Panc1 (cell line): Measurements from ENCODE around the gene SEMA6A. TPM values are rescaled to one million over a fixed set of nuclear protein-coding genes. Genes with fewer than 3 reads are reported as not detected.

Experiments
- ATAC-seq: fragments of 200-7000 bp; cut with Tn5 transposase; 2 replicates; pipeline ENCODE4 v1.9.1; 2020; ENCODE audit warnings: mild to moderate bottlenecking, moderate library complexity
- BruUV-seq: library from RNA; stranded (reverse); fragments of 400-500 nt; replicated peaks from 2 replicates; lab custom pipeline; 2021; lab: Mats Ljungman, UMichigan
- CTCF ChIA-PET: fragments of 300-600 bp; sonication (Branson Sonifier 250); formaldehyde crosslinking; loops from one replicate; lab custom pipeline; 2022; ENCODE audit warnings: antibody characterized with exemption; lab: Charles Lee
- POLR2A ChIA-PET: fragments of 300-600 bp; sonication (Branson Sonifier 250); formaldehyde crosslinking; loops from one replicate; lab custom pipeline; 2022; ENCODE audit warnings: antibody characterized with exemption; lab: Charles Lee
- DNase-seq: peaks from one replicate; pipeline ENCODE4 v3.0.0-alpha.2; 2010; ENCODE audit warnings: low read depth, low spot score
- H3K27ac ChIP-seq: 2 replicates; pipeline ENCODE4 v1.5.1; 2011; ENCODE audit warnings: mild to moderate bottlenecking, low read length, inconsistent platforms
- H3K27me3 ChIP-seq: fragments of 200-500 bp; sonication (Bioruptor generic); 2 replicates; pipeline ENCODE4 v1.6.0; 2014; ENCODE audit warnings: low read length, inconsistent platforms; ENCODE audit not compliant: control insufficient read depth, insufficient read depth
- H3K36me3 ChIP-seq: fragments of 200-500 bp; sonication (Bioruptor generic); 2 replicates; pipeline ENCODE4 v1.5.1; 2014; ENCODE audit warnings: inconsistent platforms, mild to moderate bottlenecking, low read length, moderate library complexity; ENCODE audit not compliant: control insufficient read depth, insufficient read depth
- H3K4me1 ChIP-seq: 2 replicates; pipeline ENCODE4 v1.5.1; 2011; ENCODE audit warnings: inconsistent platforms, mild to moderate bottlenecking, low read length, moderate library complexity; ENCODE audit not compliant: control insufficient read depth, insufficient read depth
- H3K4me3 ChIP-seq, 2 experiments: 2 replicates each; pipeline ENCODE4 v1.5.1; 2011 to 2012; ENCODE audit warnings: low read depth in 2 of 2, low read length in 2 of 2, mild to moderate bottlenecking in 2 of 2, inconsistent platforms in 1 of 2, moderate library complexity in 1 of 2
- H3K9me3 ChIP-seq: fragments of 200-500 bp; sonication (Bioruptor generic); 2 replicates; pipeline ENCODE4 v1.5.1; 2014; ENCODE audit warnings: low read depth, mild to moderate bottlenecking, inconsistent platforms, low read length, moderate library complexity; ENCODE audit not compliant: control insufficient read depth, insufficient read depth
- POLR2AphosphoS5 ChIP-seq: IDR thresholded peaks from 2 replicates; pipeline ENCODE4 v1.6.1; 2012; ENCODE audit warnings: mild to moderate bottlenecking, low read depth, low read length, moderate library complexity
- SIN3A ChIP-seq: IDR thresholded peaks from 2 replicates; pipeline ENCODE4 v1.6.1; 2012; ENCODE audit warnings: low read depth, mild to moderate bottlenecking, low read length, moderate library complexity, borderline replicate concordance; ENCODE audit not compliant: insufficient read depth
- TCF7L2 ChIP-seq: IDR thresholded peaks from 2 replicates; pipeline ENCODE4 v1.6.1; 2011; ENCODE audit warnings: mild to moderate bottlenecking, low read depth, low read length, inconsistent platforms
- in situ Hi-C: cut with HindIII; loops from 2 replicates; pipeline ENCODE4 v1.10.0; 2016; ENCODE audit warnings: low sequenced_read_pairs, low pct_unique_long_range_greater_than_20kb
- intact Hi-C: fragments of 100-400 bp; cut with micrococcal nuclease; formaldehyde crosslinking; loops from one replicate; pipeline ENCODE4 v1.10.0; 2022; ENCODE audit not compliant: unreplicated experiment
- total RNA-seq: library from RNA; stranded (reverse); gene quantifications from one replicate; pipeline ENCODE4 v1.2.1, GENCODE V29; 2021; ENCODE audit not compliant: unreplicated experiment
- TF ChIP-seq, protein P1 (sequence below), 2 experiments: IDR thresholded peaks; 2 replicates each; pipeline ENCODE4 v1.6.1; 2011 to 2012; ENCODE audit warnings: low read depth in 2 of 2, control low read depth in 1 of 2, low read length in 1 of 2, mild to moderate bottlenecking in 1 of 2, moderate library complexity in 1 of 2; ENCODE audit not compliant: insufficient read depth in 1 of 2
- TF ChIP-seq, protein P2 (sequence below): fragments of 450-650 bp; IDR thresholded peaks from 2 replicates; pipeline ENCODE4 v1.5.1; 2017; ENCODE audit warnings: mild to moderate bottlenecking

The SEMA6A gene
- total RNA-seq, 1 experiment from 2014 or later = 0.54 TPM

- in situ Hi-C loops = no loop called here
- Histone ChIP-seq H3K27ac (no peak overlapping the region), H3K4me3 (no peak overlapping the region), H3K27me3 (no peaks in the 10 kb centered on the region), H3K9me3 (no peaks in the 10 kb centered on the region), H3K36me3 (no peaks in the 10 kb centered on the region), H3K4me1 (no peaks in the 10 kb centered on the region)
- no peak for DNase-seq
- TF ChIP-seq SIN3A (no peak), POLR2AphosphoS5 (no peak), TCF7L2 (no peak)
- TF ChIP-seq, protein P1, sequence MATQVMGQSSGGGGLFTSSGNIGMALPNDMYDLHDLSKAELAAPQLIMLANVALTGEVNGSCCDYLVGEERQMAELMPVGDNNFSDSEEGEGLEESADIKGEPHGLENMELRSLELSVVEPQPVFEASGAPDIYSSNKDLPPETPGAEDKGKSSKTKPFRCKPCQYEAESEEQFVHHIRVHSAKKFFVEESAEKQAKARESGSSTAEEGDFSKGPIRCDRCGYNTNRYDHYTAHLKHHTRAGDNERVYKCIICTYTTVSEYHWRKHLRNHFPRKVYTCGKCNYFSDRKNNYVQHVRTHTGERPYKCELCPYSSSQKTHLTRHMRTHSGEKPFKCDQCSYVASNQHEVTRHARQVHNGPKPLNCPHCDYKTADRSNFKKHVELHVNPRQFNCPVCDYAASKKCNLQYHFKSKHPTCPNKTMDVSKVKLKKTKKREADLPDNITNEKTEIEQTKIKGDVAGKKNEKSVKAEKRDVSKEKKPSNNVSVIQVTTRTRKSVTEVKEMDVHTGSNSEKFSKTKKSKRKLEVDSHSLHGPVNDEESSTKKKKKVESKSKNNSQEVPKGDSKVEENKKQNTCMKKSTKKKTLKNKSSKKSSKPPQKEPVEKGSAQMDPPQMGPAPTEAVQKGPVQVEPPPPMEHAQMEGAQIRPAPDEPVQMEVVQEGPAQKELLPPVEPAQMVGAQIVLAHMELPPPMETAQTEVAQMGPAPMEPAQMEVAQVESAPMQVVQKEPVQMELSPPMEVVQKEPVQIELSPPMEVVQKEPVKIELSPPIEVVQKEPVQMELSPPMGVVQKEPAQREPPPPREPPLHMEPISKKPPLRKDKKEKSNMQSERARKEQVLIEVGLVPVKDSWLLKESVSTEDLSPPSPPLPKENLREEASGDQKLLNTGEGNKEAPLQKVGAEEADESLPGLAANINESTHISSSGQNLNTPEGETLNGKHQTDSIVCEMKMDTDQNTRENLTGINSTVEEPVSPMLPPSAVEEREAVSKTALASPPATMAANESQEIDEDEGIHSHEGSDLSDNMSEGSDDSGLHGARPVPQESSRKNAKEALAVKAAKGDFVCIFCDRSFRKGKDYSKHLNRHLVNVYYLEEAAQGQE (IDR thresholded peaks at IDR 0.05; ENCODE audit: insufficient read depth in 1 of 2, low read depth in 2 of 2, low read length in 1 of 2) = no peak
- TF ChIP-seq, protein P2, sequence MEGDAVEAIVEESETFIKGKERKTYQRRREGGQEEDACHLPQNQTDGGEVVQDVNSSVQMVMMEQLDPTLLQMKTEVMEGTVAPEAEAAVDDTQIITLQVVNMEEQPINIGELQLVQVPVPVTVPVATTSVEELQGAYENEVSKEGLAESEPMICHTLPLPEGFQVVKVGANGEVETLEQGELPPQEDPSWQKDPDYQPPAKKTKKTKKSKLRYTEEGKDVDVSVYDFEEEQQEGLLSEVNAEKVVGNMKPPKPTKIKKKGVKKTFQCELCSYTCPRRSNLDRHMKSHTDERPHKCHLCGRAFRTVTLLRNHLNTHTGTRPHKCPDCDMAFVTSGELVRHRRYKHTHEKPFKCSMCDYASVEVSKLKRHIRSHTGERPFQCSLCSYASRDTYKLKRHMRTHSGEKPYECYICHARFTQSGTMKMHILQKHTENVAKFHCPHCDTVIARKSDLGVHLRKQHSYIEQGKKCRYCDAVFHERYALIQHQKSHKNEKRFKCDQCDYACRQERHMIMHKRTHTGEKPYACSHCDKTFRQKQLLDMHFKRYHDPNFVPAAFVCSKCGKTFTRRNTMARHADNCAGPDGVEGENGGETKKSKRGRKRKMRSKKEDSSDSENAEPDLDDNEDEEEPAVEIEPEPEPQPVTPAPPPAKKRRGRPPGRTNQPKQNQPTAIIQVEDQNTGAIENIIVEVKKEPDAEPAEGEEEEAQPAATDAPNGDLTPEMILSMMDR = no peak
- CTCF ChIA-PET = no interaction called here
- BruUV-seq = no TSS peak
- ATAC-seq = no peak
- intact Hi-C loops = no loop called here
- POLR2A ChIA-PET = no interaction called here
Measured at GRCh38 chr5:116539222-116539621, 35.4 kb downstream of the SEMA6A start.

DNA sequence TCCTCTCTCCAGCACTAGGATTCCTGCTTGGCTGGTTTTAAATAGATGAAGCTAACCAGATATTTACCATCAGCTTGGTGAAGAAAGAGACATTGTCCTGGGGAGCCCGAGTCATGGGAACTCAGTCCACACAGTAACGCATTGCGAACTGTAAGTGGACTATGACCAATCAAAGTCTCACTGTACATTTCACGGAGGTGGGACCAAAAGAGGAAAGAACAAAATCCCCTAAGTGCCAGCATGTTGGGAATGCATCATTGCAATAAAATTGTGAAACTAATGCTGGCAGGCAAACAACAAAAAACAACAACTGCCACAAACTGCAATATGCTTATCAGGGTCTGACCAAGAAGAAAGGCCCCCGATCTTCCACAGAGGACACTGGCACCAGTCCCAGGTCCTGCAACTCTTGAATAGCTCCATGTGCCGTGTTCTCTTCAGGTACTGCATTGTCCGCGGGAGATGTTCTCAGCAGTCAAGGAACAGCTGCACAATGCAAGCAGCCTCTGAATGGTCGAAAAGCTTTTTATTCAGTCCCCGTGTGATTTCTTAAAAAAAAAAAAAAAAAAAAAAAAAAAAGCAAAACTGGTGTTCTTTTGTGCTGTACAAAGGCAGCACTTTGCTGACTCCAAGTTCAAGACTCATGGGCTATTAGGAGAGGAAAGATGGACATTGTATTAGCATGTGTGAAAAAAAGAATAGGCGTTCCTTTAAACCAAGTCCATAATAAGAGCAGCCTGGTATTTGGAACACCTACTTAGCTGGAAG is 38.1 kb downstream of the SEMA6A start:
- in situ Hi-C loops = no loop called here
- no peaks in the 10 kb centered on the region for H3K9me3 ChIP-seq
- ChIA-PET POLR2A (interaction anchor here (0.6 kb wide), 1 partner anchor 767 kb away, joined by 4 read pairs; no protein-coding TSS in a partner anchor), CTCF (interaction anchor here (0.6 kb wide), 1 partner anchor 166 kb away, joined by 6 read pairs; no protein-coding TSS in a partner anchor)
- no peak overlapping the region for H3K27ac ChIP-seq
- intact Hi-C loops = no loop called here
- TF ChIP-seq SIN3A (no peak), POLR2AphosphoS5 (no peak), TCF7L2 (no peak)
- TF ChIP-seq, protein P1 (IDR thresholded peaks at IDR 0.05; ENCODE audit: insufficient read depth in 1 of 2, low read depth in 2 of 2, low read length in 1 of 2) = no peak
- TF ChIP-seq, protein P2 = no peak
- DNase-seq = no peak
- no peaks in the 10 kb centered on the region for H3K36me3 ChIP-seq
- H3K4me1 ChIP-seq = no peaks in the 10 kb centered on the region
- no peaks in the 10 kb centered on the region; the same call in 1 of the 2 replicates for H3K27me3 ChIP-seq
- H3K4me3 ChIP-seq = no peak overlapping the region
- BruUV-seq = no TSS peak
- no peak for ATAC-seq
